HL-60/S4 treated with retinoic acid at 250 ng/mL for 4 days and 3 days (cell line): Measurements from ENCODE around the gene CERS4.
"Not testable (repeated sequence)": the region's sequence is repeated elsewhere in the genome, so short reads cannot be mapped to it uniquely, and the experiment has no call there.

Experiments
- in situ Hi-C: fragments of 300-500 bp; cut with MboI; formaldehyde crosslinking; loops from 2 replicates; pipeline ENCODE4 v1.7.0; 2022; ENCODE audit warnings: low sequenced_read_pairs

CERS4 gene

DNA sequence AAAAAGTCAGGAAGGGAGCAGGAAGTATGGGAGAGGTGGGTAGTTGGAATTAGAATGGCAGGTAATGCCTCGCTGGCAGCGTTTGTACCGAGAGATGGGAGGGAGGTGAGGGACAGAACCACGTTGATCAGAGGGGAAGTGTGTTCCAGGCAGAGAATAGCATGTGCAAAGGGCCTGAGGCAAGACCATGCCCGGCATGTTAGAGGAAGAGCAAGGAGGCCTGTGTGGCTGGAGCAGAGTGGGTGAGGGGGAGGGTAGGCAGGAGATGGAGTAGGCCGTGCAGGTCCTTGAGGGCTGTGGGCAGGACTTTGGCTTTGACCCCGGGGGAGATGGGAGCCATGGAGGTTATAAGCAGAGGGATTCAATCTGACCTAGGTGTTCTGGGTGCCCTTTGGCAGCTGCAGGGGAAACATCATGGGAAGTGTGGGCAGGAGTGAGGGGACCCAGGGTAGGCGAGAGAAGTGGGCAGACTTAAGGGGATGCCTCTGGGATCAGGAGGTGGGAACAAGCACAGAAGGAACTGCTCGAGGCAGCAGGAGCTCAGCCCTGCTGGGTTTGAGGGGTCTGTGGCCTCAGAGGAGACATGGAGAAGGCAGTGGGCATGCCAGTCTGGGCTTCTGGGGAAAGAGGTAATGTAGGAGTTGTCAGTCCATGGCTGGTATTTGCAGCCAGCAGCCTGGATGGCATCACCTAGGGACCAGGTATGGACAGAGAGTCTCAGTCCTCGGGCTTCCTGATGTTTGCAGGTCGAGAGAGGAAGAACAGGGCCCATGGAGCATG is 50.2 kb downstream of the CERS4 start:
- in situ Hi-C loops: no loop called here

- in situ Hi-C loops: no loop called here
Observed at GRCh38 chr19:8259922-8260247, 50.7 kb downstream of the CERS4 start.

- in situ Hi-C loops: no loop called here
Observed at GRCh38 chr19:8261347-8261746, 52.2 kb downstream of the CERS4 start.

DNA sequence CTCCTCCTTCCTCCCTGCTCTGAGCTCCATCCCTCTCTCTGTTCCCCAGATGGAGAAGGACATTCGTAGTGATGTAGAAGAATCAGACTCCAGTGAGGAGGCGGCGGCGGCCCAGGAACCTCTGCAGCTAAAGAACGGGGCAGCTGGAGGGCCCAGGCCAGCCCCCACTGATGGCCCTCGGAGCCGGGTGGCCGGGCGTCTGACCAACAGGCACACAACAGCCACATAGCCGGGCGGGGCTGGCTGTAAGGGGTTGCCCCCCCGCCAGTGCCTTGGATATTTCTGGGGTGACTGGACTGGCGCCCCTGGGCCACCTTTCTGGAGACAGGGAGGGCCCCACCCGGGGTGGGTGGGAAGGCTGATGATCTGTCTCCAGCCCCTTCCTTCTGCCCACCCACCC is 52.7 kb downstream of the CERS4 start:
- in situ Hi-C loops: no loop called here

- in situ Hi-C loops: no loop called here
Observed at GRCh38 chr19:8262431-8262830, 53.3 kb downstream of the CERS4 start.

DNA sequence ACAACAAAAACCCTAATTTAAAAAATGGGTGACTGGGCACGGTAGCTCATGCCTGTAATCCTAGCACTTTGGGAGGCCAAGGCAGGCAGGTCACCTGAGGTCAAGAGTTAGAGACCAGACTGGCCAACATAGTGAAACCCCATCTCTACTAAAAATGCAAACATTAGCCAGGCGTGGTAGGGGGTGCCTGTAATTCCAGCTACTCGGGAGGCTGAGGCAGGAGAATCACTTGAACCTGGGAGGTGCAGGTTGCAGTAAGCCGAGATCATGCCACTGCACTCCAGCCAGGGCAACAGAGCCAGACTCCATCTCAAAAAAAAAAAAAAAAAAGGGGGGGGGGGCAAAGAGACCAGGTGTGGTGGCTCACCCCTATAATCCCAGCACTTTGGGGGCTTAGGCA is 55.1 kb downstream of the CERS4 start:
- in situ Hi-C loops: not testable (repeated sequence)

DNA sequence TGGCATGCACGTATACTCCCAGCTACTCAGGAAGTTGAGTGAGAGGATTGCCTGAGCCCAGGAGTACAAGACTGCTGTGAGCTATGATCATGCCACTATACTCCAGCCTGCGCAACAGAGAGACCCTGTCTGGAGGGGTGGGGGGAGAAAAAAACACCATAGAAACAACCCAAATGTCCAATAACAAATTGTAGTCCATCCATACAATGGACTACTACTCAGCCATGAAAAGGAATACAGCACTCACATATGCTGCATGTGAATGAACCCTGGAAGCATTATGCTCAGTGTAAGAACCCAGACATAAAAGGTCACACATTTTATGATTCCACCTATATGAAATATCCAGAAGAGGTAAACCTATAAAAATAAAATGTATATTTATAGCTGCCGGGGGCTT is 56.7 kb downstream of the CERS4 start:
- in situ Hi-C loops: no loop called here

DNA sequence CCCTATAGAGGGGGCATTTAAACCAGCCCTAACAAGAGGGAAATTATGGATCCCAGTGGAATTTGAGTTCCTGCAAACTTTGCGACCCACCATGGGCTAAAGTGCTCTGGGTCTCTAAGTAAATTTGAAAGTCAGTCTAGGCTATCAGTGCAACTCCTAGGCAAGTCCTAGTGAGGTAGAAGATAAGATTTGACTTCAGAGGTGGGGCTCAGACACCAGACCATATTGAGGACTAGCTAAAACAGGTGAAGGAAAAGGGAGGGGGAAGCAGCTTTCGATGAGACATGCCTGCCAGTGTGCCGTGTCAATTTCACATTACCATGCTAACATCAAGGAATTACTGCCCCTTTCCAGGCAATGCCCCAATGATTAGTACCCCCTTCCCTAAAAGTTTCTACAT is 60.6 kb downstream of the CERS4 start:
- in situ Hi-C loops: no loop called here

DNA sequence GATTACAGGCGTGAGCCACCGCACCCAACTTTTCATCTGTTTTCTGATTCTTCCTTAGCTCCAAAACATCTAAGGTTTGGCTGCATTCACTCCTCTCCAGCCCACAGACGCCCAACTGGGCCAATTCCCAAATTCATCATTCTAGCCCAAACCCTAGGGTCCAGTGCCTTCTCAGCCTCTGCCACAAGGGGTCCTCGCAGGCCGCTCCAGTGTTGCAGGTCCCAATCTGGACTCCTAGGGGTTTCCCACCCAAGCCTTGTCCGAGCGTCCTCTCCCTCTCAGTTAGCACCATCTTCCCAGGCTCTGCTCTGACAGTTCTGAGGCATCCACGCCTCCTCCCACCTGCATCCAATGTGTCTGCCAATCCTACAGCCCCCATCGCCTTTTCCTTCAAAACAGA is 67.3 kb downstream of the CERS4 start:
- in situ Hi-C loops: not testable (repeated sequence)

DNA sequence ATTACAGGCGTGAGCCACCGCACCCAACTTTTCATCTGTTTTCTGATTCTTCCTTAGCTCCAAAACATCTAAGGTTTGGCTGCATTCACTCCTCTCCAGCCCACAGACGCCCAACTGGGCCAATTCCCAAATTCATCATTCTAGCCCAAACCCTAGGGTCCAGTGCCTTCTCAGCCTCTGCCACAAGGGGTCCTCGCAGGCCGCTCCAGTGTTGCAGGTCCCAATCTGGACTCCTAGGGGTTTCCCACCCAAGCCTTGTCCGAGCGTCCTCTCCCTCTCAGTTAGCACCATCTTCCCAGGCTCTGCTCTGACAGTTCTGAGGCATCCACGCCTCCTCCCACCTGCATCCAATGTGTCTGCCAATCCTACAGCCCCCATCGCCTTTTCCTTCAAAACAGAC is 82.2 kb downstream of the CERS4 start:
- in situ Hi-C loops: not testable (repeated sequence)

DNA sequence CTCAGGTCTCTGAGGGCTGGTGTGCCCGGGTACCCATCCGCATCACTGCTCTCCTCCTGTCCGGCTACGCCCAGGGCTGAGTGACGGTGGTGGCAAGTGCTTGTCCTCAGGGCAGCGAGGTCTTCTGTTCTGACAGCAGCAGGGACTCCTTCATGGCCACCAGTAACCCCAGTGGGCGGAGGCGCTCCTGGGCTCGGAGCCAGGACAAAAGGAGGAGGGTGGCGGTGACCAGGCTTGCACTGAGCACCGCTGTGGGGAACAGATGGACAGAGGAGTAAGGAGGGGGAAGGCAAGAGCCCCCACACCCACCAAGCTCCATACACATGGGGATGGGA is 93.2 kb downstream of the CERS4 start:
- in situ Hi-C loops: no loop called here

GRCh38 chr19:8302734-8303133 is 93.6 kb downstream of the CERS4 start:
- in situ Hi-C loops: no loop called here

DNA sequence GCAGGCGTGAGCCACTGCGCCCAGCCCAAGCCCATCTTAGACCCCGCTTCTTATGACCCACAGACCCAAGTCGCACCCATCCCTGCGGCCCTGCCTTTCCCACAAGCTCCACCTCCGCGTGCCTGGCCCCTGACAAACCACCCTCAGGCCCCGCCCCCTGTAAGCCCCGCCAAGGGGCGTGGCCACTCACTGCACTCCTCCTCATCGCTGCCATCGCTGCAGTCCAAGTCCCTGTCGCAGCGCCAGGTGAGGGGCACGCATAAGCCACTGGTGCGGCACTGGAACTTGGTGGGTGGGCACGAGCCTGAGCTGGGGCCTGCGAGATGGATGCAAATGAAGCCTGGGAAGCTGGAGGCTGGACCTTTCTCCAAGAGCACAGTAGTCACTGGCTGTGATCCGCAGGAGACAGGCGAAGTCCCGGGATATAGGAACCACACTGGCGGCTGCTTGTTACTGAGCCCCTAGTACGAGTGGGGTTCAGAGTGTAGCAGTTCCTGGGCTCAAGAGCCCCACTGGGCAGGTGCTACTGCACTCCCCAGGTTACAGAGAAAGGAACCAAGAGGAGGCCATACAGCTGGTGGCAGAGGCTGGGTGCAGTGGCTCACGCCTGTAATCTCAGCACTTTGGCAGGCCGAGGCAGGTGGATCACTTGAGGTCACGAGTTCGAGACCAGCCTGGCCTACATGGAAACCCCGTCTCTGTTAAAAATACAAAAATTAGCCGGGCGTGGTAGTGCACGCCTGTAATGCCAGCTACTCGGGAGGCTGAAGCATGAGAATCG is 95.9 kb downstream of the CERS4 start:
- in situ Hi-C loops: no loop called here

DNA sequence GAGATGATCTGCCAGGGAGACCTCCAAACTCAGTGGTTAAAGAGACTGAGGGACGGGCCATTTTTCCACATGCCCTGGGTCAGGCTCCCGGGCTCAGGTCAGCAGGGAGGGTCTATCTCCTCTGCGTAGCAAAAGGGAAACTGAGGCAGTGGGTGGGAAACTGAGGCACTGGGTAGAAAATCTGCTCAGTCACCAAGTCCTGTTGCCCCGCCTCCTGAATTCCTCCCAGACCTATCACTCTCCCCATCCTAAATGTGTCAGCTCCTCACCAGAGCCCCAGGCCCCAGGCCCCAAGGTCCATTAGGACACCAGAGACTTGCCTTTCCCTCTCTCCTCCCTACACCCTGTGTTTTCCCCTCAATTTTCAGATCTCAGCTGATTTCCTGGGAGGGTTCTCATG is 96.6 kb downstream of the CERS4 start:
- in situ Hi-C loops: no loop called here

DNA sequence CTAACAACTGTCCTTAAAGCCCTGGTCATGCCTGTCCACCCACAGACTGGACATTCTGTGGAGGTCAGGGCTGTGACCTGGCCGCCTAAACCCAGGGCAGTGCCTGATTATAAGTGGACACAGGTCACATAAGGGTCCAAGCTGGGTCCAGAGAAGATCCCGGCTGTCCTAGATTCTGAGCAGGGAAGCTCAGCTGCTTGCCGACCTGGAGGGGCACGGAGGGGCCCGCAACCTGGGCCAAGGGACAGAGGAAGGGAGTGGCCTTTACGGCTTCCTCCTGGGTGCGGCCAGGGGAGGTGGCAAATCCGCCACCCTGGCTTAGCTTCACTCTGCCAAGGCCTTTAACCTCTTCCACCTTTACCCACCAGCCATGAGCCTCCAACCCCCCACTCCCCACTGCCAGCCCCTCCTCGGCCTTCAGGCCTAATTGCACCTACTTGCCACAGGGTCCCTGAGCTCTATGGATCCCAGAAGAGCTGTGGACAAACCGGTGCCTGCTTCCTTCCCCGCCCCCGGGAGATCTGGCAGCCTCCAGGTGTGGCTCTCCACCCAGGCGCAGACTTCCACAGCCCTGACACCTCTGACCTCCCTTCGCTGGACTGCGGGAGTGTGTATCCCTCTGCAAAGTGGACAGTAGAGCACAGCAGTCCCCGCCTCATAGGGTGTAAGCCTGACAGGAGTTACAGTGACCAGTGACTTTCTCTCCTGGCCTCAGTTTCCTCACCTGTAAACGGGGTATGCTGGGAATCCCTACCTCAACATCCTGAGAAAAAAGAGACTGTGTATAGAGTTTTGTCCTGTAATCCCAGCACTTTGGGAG is 97.3 kb downstream of the CERS4 start:
- in situ Hi-C loops: no loop called here

DNA sequence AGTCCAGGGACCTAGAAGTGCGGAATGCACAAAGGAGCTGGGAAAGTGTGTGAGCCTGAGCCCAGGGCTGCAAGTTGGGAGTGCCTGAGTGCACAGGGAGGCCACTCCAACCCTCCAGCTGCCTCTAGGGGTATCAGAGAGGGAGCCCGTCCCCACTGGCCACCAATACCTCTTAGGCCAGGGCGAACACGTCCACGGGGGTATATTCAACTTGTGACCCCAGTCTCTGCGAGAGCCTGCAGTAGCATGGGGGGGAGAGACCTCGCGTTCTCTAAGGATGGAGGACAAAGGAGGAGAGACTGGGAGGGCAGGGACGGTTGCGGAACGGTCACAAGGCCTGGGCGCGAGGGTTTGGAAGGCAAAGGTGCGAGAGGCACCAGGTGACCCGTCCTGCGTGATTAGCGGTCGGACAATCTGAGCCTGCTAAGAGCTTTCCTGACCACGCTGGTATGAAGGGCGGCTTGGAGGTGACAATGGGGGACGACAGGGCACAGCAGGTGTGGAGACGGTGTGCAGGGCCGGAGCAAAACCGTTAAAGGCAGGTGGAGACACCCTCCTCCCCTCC is 98.3 kb downstream of the CERS4 start:
- in situ Hi-C loops: no loop called here

- in situ Hi-C loops: no loop called here
Observed at GRCh38 chr19:8307965-8308866, 99.0 kb downstream of the CERS4 start, which contains the start of gene CD320. CD320 (minus strand) TSS chr19:8308358; CDS start chr19:8308290, 68 bp downstream.

- in situ Hi-C loops: no loop called here
Observed at GRCh38 chr19:8308891-8309291, 99.7 kb downstream of the CERS4 start.

DNA sequence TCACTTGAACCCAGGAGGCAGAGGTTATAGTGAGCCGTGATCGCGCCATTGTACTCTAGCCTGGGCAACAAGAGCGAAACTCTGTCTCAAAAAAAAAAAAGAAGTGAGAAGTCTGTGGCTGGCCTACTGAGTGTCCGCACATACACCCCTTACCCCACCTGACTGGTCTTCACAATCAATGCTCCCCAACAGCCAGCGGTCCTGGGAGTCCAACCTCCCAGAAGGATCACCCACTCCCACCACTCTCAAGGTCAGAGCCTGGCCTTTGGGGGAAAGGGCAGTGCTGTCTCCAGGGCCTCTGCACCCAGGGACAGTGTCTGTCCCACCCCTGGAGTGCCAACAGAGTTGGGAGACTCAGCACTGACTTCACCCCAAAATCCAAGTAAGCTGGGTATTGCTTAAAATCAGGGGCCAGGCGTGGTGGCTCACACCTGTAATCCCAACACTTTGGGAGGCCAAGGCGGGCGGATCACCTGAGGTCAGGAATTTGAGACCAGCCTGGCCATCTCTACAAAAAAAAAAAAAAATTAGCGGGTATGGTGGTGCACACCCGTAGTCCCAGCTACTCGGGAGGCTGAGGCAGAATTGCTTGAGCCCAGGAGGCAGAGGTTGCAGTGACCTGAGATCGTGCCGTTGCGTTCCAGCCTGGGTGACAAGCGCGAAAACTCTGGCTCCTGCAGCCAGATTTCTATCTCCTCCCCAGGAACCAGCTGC is 101.3 kb downstream of the CERS4 start:
- in situ Hi-C loops: no loop called here
